Measurements from ENCODE around the gene EDAR.

The EDAR gene

DNA sequence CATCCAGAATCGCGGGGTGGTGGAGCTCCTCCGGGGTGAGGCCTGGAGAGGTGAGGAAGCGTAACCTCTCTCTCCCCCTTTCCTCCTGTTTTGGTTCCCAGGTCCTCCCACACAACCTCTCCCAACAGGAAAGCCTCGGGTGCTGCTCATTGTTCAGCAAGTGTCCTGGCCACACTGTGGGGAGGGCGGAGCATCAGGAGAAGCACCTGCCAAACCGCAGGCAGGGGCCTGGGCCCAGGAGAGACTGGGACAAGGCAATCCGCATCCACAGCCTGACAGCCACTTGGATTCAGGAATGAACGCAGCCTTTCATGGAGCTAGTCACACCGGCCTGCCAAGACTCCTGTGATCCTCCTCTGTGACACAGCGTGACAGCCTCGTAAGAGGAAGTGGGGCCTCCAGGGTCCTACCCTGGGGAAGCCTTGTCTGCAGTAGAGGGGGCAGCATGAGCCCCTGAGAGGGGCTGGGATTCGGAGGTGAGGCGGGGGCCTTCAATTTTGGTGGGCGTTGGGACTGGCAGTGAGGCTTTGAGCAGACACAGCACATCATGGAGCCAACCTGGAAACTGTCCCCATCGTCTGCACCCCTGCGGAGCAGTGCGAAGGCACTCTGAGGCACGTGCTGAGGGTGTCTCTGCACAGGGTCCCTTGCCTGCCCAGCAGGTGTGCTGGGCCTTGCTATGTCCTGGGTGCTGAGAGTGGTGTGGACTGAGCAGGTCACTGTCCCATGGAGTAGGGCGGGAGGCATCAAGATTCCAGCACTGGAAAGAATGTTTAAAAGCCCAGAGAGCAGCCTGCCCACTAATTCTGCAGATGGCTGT lies 62.2 kb downstream of the EDAR start:
- H3K9me3 ChIP-seq (ENCODE audit: insufficient read depth, low read depth, low read length), result no peaks in the 10 kb centered on the region
- H3K27ac ChIP-seq (ENCODE audit: low read length), result no peak overlapping the region
- H3K4me1 ChIP-seq (ENCODE audit: insufficient read depth, low read length), result no peaks in the 10 kb centered on the region
- H3K36me3 ChIP-seq (ENCODE audit: insufficient read depth, low read depth, low read length), result no peaks in the 10 kb centered on the region
- H3K4me3 ChIP-seq (ENCODE audit: low read length), result no peak overlapping the region
- no peak overlapping the region for H3K9ac ChIP-seq (ENCODE audit: low read depth, low read length)
- H3K27me3 ChIP-seq (ENCODE audit: insufficient read depth, low read length), result no peaks in the 10 kb centered on the region; the same call in 1 of the 2 replicates

GRCh38 chr2:108925735-108926134 lies 63.3 kb downstream of the EDAR start:
- H3K4me3 ChIP-seq (ENCODE audit: low read length), result no peak overlapping the region
- H3K36me3 ChIP-seq (ENCODE audit: insufficient read depth, low read depth, low read length), result no peaks in the 10 kb centered on the region
- no peak overlapping the region for H3K9ac ChIP-seq (ENCODE audit: low read depth, low read length)
- H3K9me3 ChIP-seq (ENCODE audit: insufficient read depth, low read depth, low read length), result no peaks in the 10 kb centered on the region
- H3K4me1 ChIP-seq (ENCODE audit: insufficient read depth, low read length), result no peaks in the 10 kb centered on the region
- no peak overlapping the region for H3K27ac ChIP-seq (ENCODE audit: low read length)
- no peaks in the 10 kb centered on the region; the same call in 1 of the 2 replicates for H3K27me3 ChIP-seq (ENCODE audit: insufficient read depth, low read length)

DNA sequence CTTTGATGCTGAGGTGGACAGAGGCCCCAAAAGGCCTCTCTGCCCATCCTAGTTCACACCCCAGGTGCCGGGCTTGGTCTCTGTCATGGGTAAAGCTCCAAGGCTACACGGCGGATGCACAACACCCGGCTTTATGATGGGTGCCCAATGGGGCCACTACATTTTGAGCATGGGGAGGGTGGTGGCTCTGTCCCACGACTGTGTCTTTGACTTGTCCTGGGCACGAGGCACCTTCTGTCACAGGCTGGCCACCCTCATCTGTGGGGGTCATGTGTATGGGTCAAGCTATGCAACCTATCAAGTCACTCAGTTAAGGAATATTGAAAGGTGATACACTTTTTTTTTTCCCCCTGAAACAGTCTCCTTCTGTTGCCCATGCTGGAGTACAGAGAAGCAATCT lies 63.7 kb downstream of the EDAR start:
- H3K4me1 ChIP-seq (ENCODE audit: insufficient read depth, low read length), result no peaks in the 10 kb centered on the region
- no peaks in the 10 kb centered on the region for H3K9me3 ChIP-seq (ENCODE audit: insufficient read depth, low read depth, low read length)
- H3K4me3 ChIP-seq (ENCODE audit: low read length), result no peak overlapping the region
- no peaks in the 10 kb centered on the region; the same call in 1 of the 2 replicates for H3K27me3 ChIP-seq (ENCODE audit: insufficient read depth, low read length)
- no peaks in the 10 kb centered on the region for H3K36me3 ChIP-seq (ENCODE audit: insufficient read depth, low read depth, low read length)
- H3K9ac ChIP-seq (ENCODE audit: low read depth, low read length), result no peak overlapping the region
- H3K27ac ChIP-seq (ENCODE audit: low read length), result no peak overlapping the region

DNA sequence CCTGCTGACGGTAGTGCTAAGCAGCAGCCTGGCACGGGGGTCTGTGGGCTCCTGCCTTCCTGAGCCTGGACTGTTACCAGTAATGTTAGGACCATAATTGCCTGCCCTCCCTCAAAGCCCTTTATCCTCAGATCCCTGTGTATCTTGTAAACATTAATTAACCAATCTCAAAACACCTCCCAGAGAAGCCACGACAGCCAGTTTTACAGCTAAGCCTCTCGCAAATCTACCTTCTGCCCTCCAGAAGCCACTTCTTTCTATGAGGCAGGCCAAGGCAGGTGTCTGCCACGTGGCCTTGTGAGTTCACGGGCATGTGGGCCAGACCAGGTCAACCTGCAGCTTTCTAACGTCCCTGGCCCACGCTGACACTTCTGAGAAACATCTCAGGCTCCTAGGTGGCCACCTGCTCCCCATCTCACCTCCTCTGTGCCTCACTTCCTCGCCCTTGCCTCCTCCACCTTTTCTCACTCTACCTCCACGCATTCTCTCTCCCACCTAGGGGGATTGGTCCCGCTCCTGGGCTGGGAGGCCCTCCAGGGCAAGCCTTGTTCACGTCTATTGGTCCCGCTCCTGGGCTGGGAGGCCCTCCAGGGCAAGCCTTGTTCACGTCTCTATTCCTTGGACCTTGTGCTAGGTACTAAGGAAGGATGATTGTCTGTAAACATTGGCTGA lies 64.3 kb downstream of the EDAR start:
- Histone ChIP-seq H3K4me1 (ENCODE audit: insufficient read depth, low read length) (no peaks in the 10 kb centered on the region), H3K4me3 (ENCODE audit: low read length) (no peak overlapping the region), H3K36me3 (ENCODE audit: insufficient read depth, low read depth, low read length) (no peaks in the 10 kb centered on the region), H3K9ac (ENCODE audit: low read depth, low read length) (no peak overlapping the region), H3K27ac (ENCODE audit: low read length) (no peak overlapping the region), H3K9me3 (ENCODE audit: insufficient read depth, low read depth, low read length) (no peaks in the 10 kb centered on the region), H3K27me3 (ENCODE audit: insufficient read depth, low read length) (no peaks in the 10 kb centered on the region; the same call in 1 of the 2 replicates)

- no peaks in the 10 kb centered on the region for H3K9me3 ChIP-seq (ENCODE audit: insufficient read depth, low read depth, low read length)
- H3K9ac ChIP-seq (ENCODE audit: low read depth, low read length), result no peak overlapping the region
- no peaks in the 10 kb centered on the region for H3K36me3 ChIP-seq (ENCODE audit: insufficient read depth, low read depth, low read length)
- H3K4me1 ChIP-seq (ENCODE audit: insufficient read depth, low read length), result no peaks in the 10 kb centered on the region
- H3K4me3 ChIP-seq (ENCODE audit: low read length), result no peak overlapping the region
- H3K27ac ChIP-seq (ENCODE audit: low read length), result no peak overlapping the region
- H3K27me3 ChIP-seq (ENCODE audit: insufficient read depth, low read length), result no peaks in the 10 kb centered on the region; the same call in 1 of the 2 replicates
Measured at GRCh38 chr2:108923736-108924579, 65.1 kb downstream of the EDAR start.

DNA sequence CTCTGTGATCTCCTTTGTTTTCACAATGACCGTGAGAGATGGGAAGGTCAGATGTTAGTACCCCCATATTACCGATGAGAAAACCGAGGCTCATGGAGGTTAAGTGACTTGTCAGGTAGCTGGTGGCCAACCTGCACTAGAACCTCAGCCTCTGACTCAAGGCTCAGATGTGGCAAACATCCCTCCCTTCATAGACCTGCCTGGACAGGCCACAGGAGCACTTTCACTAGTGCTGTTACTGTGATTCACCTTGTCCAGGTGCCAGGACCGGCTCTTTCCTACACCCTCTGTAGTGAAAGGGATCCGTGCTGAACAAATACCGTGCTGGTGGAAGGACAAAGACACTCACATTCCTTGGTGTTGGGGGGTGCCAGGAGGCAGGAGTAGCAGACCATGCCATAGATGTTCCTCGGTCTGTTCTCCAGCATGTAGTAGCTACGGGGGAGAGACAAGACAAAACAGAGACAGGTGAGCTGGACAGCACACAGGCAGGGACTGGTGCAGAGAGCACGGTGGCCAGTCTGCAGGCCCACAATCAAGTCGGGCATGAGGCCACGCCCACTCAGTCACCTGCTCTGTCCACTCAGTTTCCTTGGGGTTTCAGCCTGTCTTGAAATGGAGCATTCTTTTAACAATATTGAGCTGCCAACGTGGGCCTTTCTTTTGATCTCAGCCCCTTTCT lies 65.9 kb downstream of the EDAR start:
- no peaks in the 10 kb centered on the region for H3K36me3 ChIP-seq (ENCODE audit: insufficient read depth, low read depth, low read length)
- H3K9me3 ChIP-seq (ENCODE audit: insufficient read depth, low read depth, low read length), result no peaks in the 10 kb centered on the region
- no peaks in the 10 kb centered on the region; the same call in 1 of the 2 replicates for H3K27me3 ChIP-seq (ENCODE audit: insufficient read depth, low read length)
- no peaks in the 10 kb centered on the region for H3K4me1 ChIP-seq (ENCODE audit: insufficient read depth, low read length)
- H3K4me3 ChIP-seq (ENCODE audit: low read length), result no peak overlapping the region
- no peak overlapping the region for H3K27ac ChIP-seq (ENCODE audit: low read length)
- no peak overlapping the region for H3K9ac ChIP-seq (ENCODE audit: low read depth, low read length)

DNA sequence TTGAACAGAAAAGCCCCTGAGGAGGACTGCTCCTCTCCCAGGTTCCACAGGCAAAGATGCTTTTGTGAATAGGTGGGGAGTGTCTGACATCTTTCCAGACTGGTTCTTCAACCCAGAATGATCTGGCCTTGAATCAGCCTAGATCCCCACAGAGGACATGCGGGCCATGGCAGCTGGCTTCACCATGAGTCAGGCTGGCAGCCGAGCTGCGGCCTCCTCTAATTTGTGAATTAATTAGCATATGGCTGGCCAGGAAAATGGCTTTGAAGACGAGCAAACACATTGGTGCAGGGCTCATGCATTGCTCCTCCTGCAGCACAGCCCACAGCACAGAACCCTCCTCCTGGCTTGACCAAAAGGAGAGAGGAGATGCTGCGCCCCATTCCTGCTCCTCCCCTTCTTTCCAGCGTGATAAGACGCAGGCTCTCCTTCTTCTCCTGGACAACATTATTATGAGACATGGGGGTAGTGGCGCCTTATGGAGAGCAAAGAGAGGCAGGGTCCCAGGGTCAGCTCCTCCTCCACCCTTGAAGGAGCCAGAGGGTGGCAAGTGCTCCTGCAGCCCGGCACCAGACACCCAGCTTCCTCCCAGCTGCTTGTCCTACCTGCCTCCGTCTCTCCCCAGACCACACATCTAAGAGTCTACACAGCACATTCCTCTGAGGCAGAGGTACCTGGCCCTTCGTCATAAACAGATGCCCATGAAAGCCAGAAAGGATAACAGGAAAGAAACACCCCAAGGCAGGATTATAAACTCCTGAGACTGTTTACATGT lies 66.7 kb downstream of the EDAR start:
- H3K27me3 ChIP-seq (ENCODE audit: insufficient read depth, low read length), result no peaks in the 10 kb centered on the region; the same call in 1 of the 2 replicates
- no peak overlapping the region for H3K27ac ChIP-seq (ENCODE audit: low read length)
- no peak overlapping the region for H3K4me3 ChIP-seq (ENCODE audit: low read length)

DNA sequence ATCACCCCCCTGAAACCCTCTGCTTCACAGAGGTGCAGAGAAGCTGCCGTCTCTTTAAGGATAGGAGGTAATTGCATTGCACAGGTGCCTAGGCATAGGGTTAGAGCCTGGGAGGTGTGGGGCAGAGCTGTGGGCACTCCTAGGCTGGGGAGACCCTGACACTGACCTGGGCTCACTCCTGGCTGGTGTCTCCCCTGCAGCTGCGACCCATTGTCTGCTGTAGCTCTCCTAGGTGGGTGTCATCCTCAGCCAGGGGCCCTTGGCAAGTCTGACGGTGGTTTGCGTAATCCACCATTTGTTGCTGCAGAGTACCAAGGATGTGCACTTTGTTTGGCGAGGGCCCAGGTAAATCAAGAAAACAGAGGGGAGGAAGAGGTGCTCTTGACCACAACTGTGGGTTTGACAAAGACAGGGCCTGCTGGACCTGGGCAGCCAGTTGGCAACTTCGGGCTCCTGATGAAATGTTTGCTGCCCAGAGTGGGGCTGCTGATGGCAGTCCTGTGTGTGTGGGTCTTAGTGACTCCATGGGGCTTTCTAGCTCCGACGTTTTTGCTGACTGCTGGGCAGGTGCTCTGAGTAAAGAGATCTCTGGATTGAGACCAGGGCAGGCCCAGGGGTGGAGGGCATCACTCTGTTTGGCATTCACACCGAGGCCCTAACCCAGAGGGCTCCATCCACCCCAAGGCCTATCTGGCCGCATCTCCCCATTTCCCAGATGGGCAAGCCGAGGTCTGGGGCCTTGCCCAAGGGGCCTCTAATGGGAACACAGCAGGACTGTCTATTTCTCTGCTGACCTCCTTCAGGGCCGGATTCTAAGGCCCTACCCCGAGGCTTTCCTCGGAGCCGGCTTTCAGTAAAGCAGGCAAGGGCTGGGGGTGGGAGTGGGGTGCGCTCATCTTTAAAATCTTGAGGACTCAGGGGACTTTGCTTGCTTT lies 67.7 kb downstream of the EDAR start:
- H3K27ac ChIP-seq (ENCODE audit: low read length), result no peak overlapping the region
- H3K36me3 ChIP-seq (ENCODE audit: insufficient read depth, low read depth, low read length), result no peaks in the 10 kb centered on the region
- H3K9ac ChIP-seq (ENCODE audit: low read depth, low read length), result no peak overlapping the region
- H3K27me3 ChIP-seq (ENCODE audit: insufficient read depth, low read length), result no peaks in the 10 kb centered on the region; the same call in 1 of the 2 replicates
- H3K4me1 ChIP-seq (ENCODE audit: insufficient read depth, low read length), result no peaks in the 10 kb centered on the region
- H3K4me3 ChIP-seq (ENCODE audit: low read length), result no peak overlapping the region
- H3K9me3 ChIP-seq (ENCODE audit: insufficient read depth, low read depth, low read length), result no peaks in the 10 kb centered on the region

More for the DNA sequence above, 66.7 kb downstream of the EDAR start:
- Histone ChIP-seq H3K9ac (ENCODE audit: low read depth, low read length) (no peak overlapping the region), H3K4me1 (ENCODE audit: insufficient read depth, low read length) (no peaks in the 10 kb centered on the region), H3K9me3 (ENCODE audit: insufficient read depth, low read depth, low read length) (no peaks in the 10 kb centered on the region), H3K36me3 (ENCODE audit: insufficient read depth, low read depth, low read length) (no peaks in the 10 kb centered on the region)

GRCh38 chr2:108920686-108921085 lies 68.3 kb downstream of the EDAR start:
- Histone ChIP-seq H3K36me3 (ENCODE audit: insufficient read depth, low read depth, low read length) (no peaks in the 10 kb centered on the region), H3K27me3 (ENCODE audit: insufficient read depth, low read length) (no peaks in the 10 kb centered on the region; the same call in 1 of the 2 replicates), H3K9me3 (ENCODE audit: insufficient read depth, low read depth, low read length) (no peaks in the 10 kb centered on the region), H3K27ac (ENCODE audit: low read length) (no peak overlapping the region), H3K4me3 (ENCODE audit: low read length) (no peak overlapping the region), H3K9ac (ENCODE audit: low read depth, low read length) (no peak overlapping the region), H3K4me1 (ENCODE audit: insufficient read depth, low read length) (no peaks in the 10 kb centered on the region)
